Lung microvascular endothelial cell (primary cell): Measurements from ENCODE around the gene FAM53B. TPM values are rescaled to one million over a fixed set of nuclear protein-coding genes. Genes with fewer than 3 reads are reported as not detected.

Experiments
- DNase-seq, 2 donors: peaks; one replicate each; pipeline versions ENCODE4 v3.0.0 to v3.0.0-alpha.2; 2010; ENCODE audit warnings: low read depth in 2 of 2
- total RNA-seq: library from RNA; depleted of rRNA; stranded (reverse); fragments of >200 nt; gene quantifications from 2 replicates; pipeline ENCODE4 v1.2.1, GENCODE V29; 2014

FAM53B gene
- total RNA-seq, 1 donor from 2014 or later: 10.3 TPM

- DNase-seq: peak in 1 of 2 donors; percentile 54
These were observed 46.2 kb downstream of the FAM53B start for GRCh38 chr10:124697837-124698544.

GRCh38 chr10:124697443-124697836 is 46.7 kb downstream of the FAM53B start:
- no peak for DNase-seq

- DNase-seq: no peak
These were observed 47.5 kb downstream of the FAM53B start for GRCh38 chr10:124696446-124697392.

- DNase-seq: no peak
These were observed 48.9 kb downstream of the FAM53B start for GRCh38 chr10:124695259-124695658.

GRCh38 chr10:124694481-124695220 is 49.5 kb downstream of the FAM53B start:
- DNase-seq: no peak

GRCh38 chr10:124693801-124694416 is 50.3 kb downstream of the FAM53B start:
- DNase-seq: no peak

GRCh38 chr10:124693396-124693795 is 50.8 kb downstream of the FAM53B start:
- DNase-seq: no peak

GRCh38 chr10:124692100-124692446 is 52.1 kb downstream of the FAM53B start:
- no peak for DNase-seq

GRCh38 chr10:124691421-124692099 is 52.6 kb downstream of the FAM53B start:
- DNase-seq: no peak

- no peak for DNase-seq
These were observed 53.2 kb downstream of the FAM53B start for GRCh38 chr10:124691002-124691401.

- DNase-seq: no peak
These were observed 54.2 kb downstream of the FAM53B start for GRCh38 chr10:124689911-124690498.

- no peak for DNase-seq
These were observed 55.1 kb downstream of the FAM53B start for GRCh38 chr10:124688889-124689670.

GRCh38 chr10:124688386-124688785 is 55.8 kb downstream of the FAM53B start:
- DNase-seq: no peak

- DNase-seq: peak; percentile 91 to 93
These were observed 57.3 kb downstream of the FAM53B start for GRCh38 chr10:124686707-124687376.

- DNase-seq: peak in 1 of 2 donors; percentile 33
These were observed 58.9 kb downstream of the FAM53B start for GRCh38 chr10:124685261-124685660.

- DNase-seq: no peak
These were observed 60.4 kb downstream of the FAM53B start for GRCh38 chr10:124683814-124684213.

- no peak for DNase-seq
These were observed 62.3 kb downstream of the FAM53B start for GRCh38 chr10:124681626-124682552.

- no peak for DNase-seq
These were observed 63.1 kb downstream of the FAM53B start for GRCh38 chr10:124681091-124681490.
